Stimulated activated CD8-positive, alpha-beta memory T cell treated with anti-CD3 and anti-CD28 coated beads, Interleukin-4, amount 100 ng/mL, for 1 hour (primary cell): ENCODE data around the gene ZNF532.

Experiments used
- DNase-seq, 2 donors: peaks; one replicate each; pipeline ENCODE4 v3.0.0-alpha.2; 2020; ENCODE audit warnings: low read depth in 2 of 2, low spot score in 1 of 2

Gene ZNF532

GRCh38 chr18:58937071-58937886, 72.6 kb downstream of the ZNF532 start:
- no peak for DNase-seq

- no peak for DNase-seq
These were observed 73.2 kb downstream of the ZNF532 start for GRCh38 chr18:58937887-58938267.

GRCh38 chr18:58941426-58942099, 76.9 kb downstream of the ZNF532 start:
- no peak for DNase-seq

GRCh38 chr18:58943896-58944295, 79.2 kb downstream of the ZNF532 start:
- DNase-seq = no peak

GRCh38 chr18:58947136-58947732, 82.6 kb downstream of the ZNF532 start:
- DNase-seq = no peak

- no peak for DNase-seq
These were observed 84.4 kb downstream of the ZNF532 start for GRCh38 chr18:58949031-58949430.

- no peak for DNase-seq
These were observed 87.5 kb downstream of the ZNF532 start for GRCh38 chr18:58951986-58952702.

- DNase-seq = no peak
These were observed 88.2 kb downstream of the ZNF532 start for GRCh38 chr18:58952858-58953257.

GRCh38 chr18:58953627-58954026, 89.0 kb downstream of the ZNF532 start:
- DNase-seq = no peak

GRCh38 chr18:58955001-58955400, 90.3 kb downstream of the ZNF532 start:
- DNase-seq = no peak

- no peak for DNase-seq
These were observed 91.1 kb downstream of the ZNF532 start for GRCh38 chr18:58955738-58956137.

GRCh38 chr18:58958628-58959027, 94.0 kb downstream of the ZNF532 start:
- no peak for DNase-seq

- no peak for DNase-seq
These were observed 95.8 kb downstream of the ZNF532 start for GRCh38 chr18:58960508-58960907.

GRCh38 chr18:58960946-58961722, 96.5 kb downstream of the ZNF532 start:
- DNase-seq = no peak

- DNase-seq = no peak
These were observed 97.7 kb downstream of the ZNF532 start for GRCh38 chr18:58962336-58962735.

- no peak for DNase-seq
These were observed 100.8 kb downstream of the ZNF532 start for GRCh38 chr18:58965291-58966004.

GRCh38 chr18:58966005-58966677, 101.5 kb downstream of the ZNF532 start:
- DNase-seq = no peak

GRCh38 chr18:58966704-58967103, 102.0 kb downstream of the ZNF532 start:
- DNase-seq = no peak

- DNase-seq = no peak
These were observed 103.1 kb downstream of the ZNF532 start for GRCh38 chr18:58967751-58968254.
